DMS114 treated with DMSO at 0.1 percent for 48 hours (cell line): ENCODE data around the gene FBXO17.
"Not testable (repeated sequence)": the region's sequence is repeated elsewhere in the genome, so short reads cannot be mapped to it uniquely, and the experiment has no call there.

Experiments used
- DNase-seq: peaks from one replicate; lab custom pipeline; 2025; ENCODE audit not compliant: unreplicated experiment; lab: John Stamatoyannopoulos, UW

The FBXO17 gene

DNA sequence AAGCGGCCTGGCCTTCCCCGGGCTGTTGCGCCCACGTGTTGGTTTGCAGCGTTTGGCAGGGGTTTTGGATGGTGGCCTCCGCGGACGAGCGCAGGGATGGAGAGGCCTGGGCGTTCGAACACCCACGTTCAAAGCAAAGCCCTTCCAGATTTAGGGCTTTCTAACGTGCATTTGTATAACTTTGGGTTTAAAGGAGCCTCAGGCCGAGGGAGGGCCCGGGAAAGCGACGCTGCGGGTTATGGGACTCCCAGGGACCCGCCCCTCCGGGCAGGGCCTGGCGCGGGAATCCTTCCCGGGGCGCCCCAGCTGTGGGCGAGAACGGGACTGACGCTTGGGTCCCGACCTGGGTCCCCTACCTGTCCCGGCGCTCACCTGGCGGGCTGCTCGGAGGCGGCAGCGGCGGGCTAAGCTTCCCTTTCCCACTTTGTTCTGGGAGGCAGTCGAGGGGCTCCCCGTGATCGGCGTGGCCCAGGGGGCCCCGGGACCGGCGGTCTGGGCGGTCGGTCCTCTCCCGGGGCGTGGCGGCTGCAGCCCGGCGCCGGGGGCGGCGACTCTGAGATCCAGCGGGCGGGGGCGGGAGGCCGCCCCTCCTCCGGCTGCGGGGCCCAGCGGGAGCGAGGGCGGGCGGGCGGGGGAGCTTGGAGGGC lies at the start of gene FBXO17:
Gene FBXO17, minus strand, starts transcription at position 529 of the 647 bp plus-strand sequence. CDS start 25,423 bp downstream, outside the sequence.
- DNase-seq, result peak; percentile 57

- no peak for DNase-seq
Measured at GRCh38 chr19:39024875-39025641, 49.5 kb upstream of the FBXO17 start.

GRCh38 chr19:39021063-39021462 lies 45.5 kb upstream of the FBXO17 start:
- no peak for DNase-seq

DNA sequence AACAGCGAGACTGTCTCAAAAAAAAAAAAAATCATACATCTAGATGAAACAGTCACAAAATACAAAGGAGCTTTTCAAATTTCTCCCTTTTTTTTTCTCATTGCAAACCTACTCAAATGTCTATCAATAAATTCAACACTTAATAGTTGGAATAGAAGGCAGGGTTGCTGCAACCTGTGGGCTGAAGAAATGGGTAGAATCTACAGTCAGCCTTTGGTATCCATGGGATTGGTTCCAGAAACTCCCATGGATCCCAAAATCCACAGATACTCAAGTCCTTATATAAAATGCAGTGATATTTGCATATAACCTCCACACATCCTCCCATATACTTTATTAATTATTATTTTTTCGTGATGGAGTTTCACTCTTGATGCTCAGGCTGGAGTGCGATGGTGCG lies 42.1 kb upstream of the FBXO17 start:
- no peak for DNase-seq

DNA sequence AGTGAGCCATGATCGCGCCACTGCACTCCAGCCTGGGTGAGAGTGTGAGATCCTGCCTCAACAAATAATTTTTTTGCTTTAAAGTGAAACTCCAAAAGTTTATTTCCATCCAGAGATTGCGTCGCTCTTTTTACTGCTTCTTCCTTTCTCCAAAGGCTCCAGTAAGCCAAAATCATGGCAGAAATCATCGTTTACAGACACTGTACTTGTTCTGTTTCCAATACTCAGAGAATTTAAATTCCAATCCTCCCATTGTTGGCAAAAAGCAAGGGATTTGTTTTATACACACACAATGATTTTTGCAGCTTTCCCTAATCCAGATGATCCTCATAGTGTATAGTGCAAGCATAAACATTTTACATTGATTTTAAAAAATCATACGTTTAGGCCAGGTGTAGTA lies 41.5 kb upstream of the FBXO17 start:
- DNase-seq, result no peak

- DNase-seq, result no peak
Measured at GRCh38 chr19:39014037-39014436, 38.5 kb upstream of the FBXO17 start.

DNA sequence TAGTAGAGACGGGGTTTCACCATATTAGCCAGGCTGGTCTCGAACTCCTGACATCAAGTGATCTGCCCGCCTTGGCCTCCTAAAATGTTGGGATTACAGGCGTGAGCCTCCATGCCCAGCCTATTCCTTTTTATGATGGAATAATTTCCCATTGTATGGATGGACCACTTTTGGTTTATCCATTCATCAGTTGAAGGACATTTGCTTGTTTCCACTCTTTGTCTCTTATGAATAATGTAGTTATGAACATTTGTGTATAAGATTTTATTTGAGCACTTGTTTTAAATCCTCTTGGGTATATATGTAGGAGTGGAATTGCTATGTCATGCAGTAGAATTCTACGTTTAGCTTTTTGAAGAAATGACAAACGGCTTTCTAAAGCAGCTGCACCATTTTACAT lies 33.5 kb upstream of the FBXO17 start:
- no peak for DNase-seq

GRCh38 chr19:39008137-39008536 lies 32.6 kb upstream of the FBXO17 start:
- DNase-seq, result no peak

DNA sequence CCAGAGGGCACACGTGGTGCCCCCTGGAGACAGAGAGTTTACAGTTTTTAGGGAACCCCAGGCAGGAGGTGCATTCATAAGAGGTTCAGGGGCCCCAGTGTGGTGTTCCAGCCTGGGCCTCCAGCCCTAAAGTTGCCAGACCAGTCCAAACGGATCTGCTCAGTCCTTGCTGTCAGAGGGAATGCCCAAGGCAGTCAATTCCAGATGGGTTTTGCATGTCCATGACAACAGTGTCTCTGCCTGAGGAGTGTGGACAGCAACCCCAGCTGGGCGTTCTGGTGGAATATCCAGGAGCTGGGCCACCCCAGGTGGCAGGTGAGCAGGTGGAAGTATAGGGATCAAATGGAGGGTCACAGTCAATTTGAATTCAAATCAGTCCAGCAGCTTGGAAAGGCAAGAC lies 31.6 kb upstream of the FBXO17 start:
- DNase-seq, result no peak

- no peak for DNase-seq
Measured at GRCh38 chr19:39004403-39004802, 28.9 kb upstream of the FBXO17 start.

- no peak for DNase-seq
Measured at GRCh38 chr19:39003796-39004195, 28.3 kb upstream of the FBXO17 start.

GRCh38 chr19:39003188-39003587 lies 27.6 kb upstream of the FBXO17 start:
- DNase-seq, result no peak

GRCh38 chr19:39001041-39001440 lies 25.5 kb upstream of the FBXO17 start:
- no peak for DNase-seq

DNA sequence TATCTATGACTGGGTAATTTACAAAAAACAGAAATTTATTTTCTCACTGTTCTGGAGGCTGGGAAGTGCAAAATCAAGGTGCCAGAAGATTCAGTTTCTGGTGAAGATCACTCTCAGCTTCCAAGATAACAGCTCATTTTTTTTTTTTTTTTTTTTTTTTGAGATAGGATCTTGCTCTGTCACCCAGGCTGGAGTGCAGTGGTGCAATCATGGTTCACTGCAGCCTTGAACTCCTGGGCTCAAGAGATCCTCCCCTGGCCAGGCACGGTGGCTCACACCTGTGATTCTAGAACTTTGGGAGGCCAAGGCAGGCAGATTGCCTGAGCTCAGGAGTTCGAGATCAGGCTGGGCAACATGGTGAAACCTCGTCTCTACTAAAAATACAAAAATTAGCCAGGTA lies 22.0 kb upstream of the FBXO17 start:
- DNase-seq, result not testable (repeated sequence)

- DNase-seq, result no peak
Measured at GRCh38 chr19:38993271-38993670, 17.7 kb upstream of the FBXO17 start.

DNA sequence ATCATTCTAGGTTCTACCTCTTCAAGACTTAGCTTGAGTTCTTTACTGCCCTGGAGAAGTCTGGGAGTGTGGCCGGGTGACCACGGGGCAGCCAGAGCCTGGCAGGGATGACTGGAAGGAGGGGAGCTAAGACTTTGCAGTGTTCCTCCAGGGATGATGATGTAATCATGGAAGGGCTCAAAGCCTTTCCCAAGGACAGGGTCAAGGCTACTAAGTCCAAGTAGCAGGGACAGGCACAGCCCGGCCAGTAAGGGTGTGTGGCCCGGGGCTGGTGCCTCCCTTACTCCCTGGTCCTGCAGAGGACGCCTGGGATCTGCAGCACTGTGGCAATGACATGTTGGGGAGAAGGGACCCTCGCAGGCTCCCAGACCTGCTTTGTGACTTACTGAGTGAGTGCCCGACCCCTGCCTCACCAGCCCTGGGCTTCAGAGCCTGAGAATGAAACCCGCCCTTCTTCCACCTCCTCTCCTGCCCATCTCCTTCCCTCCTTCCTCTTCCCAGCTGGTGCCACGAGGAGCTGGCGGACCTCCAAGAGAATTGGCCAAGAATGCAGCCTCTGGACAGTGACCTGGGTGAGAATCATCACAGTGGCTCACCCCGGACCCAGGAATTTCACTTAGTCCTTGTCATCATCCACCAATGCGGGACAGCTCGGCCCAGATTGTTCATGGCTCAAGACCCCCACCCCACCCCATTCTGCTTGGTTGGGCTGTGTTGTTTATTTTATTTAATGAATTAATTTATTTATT lies 15.6 kb upstream of the FBXO17 start:
- DNase-seq, result no peak

DNA sequence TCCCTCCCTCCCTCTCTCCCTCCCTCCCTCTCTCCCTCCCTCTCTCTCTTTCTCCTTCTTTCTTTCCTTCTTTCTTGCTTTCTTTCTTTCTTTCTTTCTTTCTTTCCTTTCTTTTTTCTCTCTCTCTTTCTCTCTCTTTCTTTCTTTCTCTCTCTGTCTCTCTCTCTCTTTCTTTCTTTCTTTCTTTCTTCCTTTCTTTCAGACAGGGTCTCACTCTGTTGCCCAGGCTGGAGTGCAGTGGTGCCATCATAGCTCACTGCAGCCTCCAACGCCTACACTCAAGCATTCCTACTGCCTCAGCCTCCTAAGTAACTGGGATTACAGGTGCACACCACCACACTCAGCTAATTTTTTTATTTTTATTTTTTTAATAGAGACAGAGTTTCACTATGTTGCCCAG lies 14.1 kb upstream of the FBXO17 start:
- not testable (repeated sequence) for DNase-seq

DNA sequence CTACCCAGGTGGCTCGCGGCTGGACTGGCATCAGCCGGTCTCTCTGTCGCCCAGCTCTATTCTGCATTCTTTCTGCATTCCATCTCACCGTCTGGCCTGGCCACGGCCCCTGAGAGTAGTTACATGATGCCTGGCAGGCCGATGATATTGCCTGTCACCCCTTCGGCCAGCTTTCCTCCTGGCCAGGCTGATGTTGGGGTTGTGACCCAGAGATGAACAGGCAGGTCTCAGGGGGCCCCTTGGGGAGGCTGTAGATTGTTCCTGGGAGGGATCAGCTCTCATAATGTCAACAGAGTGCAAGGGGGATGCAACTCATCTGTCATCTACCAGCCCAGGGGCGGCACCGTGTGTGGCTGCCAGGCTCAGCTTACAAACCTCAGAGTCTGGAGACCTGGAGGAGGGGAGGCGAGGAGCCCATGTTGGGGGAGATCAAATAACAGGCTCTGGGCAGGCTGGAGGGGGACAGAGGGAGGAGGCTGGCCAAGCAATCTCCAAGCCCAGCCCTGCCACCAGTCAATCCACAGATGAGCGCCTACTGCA lies 13.6 kb upstream of the FBXO17 start:
- no peak for DNase-seq

DNA sequence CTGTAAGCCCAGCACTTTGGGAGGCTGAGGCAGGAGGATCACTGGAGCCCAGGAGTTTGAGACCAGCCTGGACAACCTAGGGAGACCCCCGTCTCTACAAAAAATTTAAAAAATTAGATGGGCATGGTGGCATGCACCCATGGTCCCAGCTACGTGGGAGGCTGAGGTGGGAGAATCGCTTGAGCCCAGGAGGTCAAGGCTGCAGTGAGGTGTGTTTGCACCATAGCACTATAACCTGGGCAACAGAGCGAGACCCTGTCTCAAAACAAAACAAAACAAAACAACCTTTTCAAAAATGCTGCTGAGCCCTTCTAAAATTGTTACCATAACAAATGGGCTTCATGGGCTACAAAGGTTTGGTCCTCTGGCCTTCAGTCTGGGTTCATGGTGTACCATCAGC lies 13.1 kb upstream of the FBXO17 start:
- not testable (repeated sequence) for DNase-seq

- not testable (repeated sequence) for DNase-seq
Measured at GRCh38 chr19:38987745-38988144, 12.2 kb upstream of the FBXO17 start.

GRCh38 chr19:38985262-38985661 lies 9.7 kb upstream of the FBXO17 start:
- DNase-seq, result no peak
